Stimulated activated CD8-positive, alpha-beta memory T cell treated with anti-CD3 and anti-CD28 coated beads, Interleukin-12 subunit alpha, Interleukin-12 subunit beta, amount 100 ng/mL, for 4 hours (primary cell): ENCODE results near the gene FGFRL1.
"Not testable (repeated sequence)": the region's sequence is repeated elsewhere in the genome, so short reads cannot be mapped to it uniquely, and the experiment has no call there.

ENCODE experiments used
- DNase-seq: peaks from one replicate; pipeline ENCODE4 v3.0.0-alpha.2; 2020; ENCODE audit warnings: low read depth

FGFRL1 gene

GRCh38 chr4:973431-974397 lies 37.7 kb upstream of the FGFRL1 start, which contains the start of gene DGKQ:
Gene DGKQ (minus strand): TSS chr4:973569. CDS start chr4:973482, 87 bp downstream.
- peak; percentile 87 for DNase-seq

- no peak for DNase-seq
These were observed 36.8 kb upstream of the FGFRL1 start for GRCh38 chr4:974668-975067.

- not testable (repeated sequence) for DNase-seq
These were observed 35.4 kb upstream of the FGFRL1 start for GRCh38 chr4:976016-976415.

- DNase-seq: no peak
These were observed 32.3 kb upstream of the FGFRL1 start for GRCh38 chr4:978957-979701.

- DNase-seq: no peak
These were observed 29.1 kb upstream of the FGFRL1 start for GRCh38 chr4:982291-982690.

GRCh38 chr4:982814-983213 lies 28.6 kb upstream of the FGFRL1 start:
- no peak for DNase-seq

- DNase-seq: no peak
These were observed 26.9 kb upstream of the FGFRL1 start for GRCh38 chr4:984336-985054.

- DNase-seq: peak; percentile 52
These were observed 26.1 kb upstream of the FGFRL1 start for GRCh38 chr4:985123-985830.

- no peak for DNase-seq
These were observed 25.0 kb upstream of the FGFRL1 start for GRCh38 chr4:986428-986878.

- peak; percentile 85 for DNase-seq
These were observed 24.4 kb upstream of the FGFRL1 start, which contains the start of gene IDUA for GRCh38 chr4:986879-987623. Gene IDUA (plus strand): TSS chr4:987044. CDS start chr4:987085, 41 bp downstream.

GRCh38 chr4:987624-988513 lies 23.6 kb upstream of the FGFRL1 start:
- no peak for DNase-seq

GRCh38 chr4:988726-989721 lies 22.4 kb upstream of the FGFRL1 start:
- no peak for DNase-seq

GRCh38 chr4:989722-990471 lies 21.5 kb upstream of the FGFRL1 start:
- no peak for DNase-seq

- no peak for DNase-seq
These were observed 20.6 kb upstream of the FGFRL1 start for GRCh38 chr4:990746-991367.

GRCh38 chr4:991451-992296 lies 19.8 kb upstream of the FGFRL1 start:
- DNase-seq: no peak
